NOMO-1 treated with dmso at 0.1 percent for 144 hours (cell line): ENCODE measurements around the gene SLC38A7.
"Not testable (repeated sequence)": the region's sequence is repeated elsewhere in the genome, so short reads cannot be mapped to it uniquely, and the experiment has no call there.

ENCODE experiments used
- DNase-seq: peaks from one replicate; lab custom pipeline; 2025; ENCODE audit not compliant: unreplicated experiment; lab: John Stamatoyannopoulos, UW

Gene SLC38A7, protein sequence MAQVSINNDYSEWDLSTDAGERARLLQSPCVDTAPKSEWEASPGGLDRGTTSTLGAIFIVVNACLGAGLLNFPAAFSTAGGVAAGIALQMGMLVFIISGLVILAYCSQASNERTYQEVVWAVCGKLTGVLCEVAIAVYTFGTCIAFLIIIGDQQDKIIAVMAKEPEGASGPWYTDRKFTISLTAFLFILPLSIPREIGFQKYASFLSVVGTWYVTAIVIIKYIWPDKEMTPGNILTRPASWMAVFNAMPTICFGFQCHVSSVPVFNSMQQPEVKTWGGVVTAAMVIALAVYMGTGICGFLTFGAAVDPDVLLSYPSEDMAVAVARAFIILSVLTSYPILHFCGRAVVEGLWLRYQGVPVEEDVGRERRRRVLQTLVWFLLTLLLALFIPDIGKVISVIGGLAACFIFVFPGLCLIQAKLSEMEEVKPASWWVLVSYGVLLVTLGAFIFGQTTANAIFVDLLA

DNA sequence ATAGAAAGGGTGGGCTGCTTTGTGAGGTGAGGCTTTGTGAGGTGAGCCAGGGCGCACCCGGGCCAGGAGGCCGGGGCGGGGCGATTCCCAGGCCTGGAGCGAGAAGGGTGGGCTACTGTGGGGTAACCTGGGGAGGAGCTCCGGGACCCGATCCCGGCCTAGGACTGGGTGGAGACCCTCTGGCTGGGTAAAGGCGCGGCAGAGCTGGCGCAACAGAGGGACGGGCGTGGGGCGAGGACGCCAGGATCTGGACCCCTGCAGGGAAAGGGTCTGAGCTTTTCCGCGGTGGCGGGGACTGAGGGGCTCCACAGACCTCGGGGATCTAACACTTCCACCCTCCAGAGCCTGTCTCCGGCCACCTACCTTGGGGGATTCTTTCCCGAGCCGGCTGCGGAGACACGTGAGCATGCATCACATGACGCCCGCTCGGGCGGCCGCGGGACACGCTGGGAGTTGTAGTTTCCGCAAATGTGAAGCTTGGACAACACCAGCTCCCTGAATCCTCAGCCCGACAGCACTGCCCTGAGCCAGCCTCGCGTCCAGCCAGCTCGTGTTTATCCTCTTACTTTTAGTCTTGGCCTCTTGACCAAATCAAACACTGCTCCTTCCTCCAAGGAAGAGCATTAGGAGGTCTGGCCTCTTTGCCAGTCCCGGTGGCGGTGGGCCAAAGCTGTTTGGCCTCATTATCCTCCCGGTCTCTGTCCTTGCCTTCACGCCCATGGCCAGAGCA is at the start of gene SLC38A7:
Gene SLC38A7 (minus strand): TSS at position 417 of the 730 bp plus-strand sequence. CDS start 4,644 bp downstream, outside the sequence.
- peak; percentile 31 for DNase-seq

DNA sequence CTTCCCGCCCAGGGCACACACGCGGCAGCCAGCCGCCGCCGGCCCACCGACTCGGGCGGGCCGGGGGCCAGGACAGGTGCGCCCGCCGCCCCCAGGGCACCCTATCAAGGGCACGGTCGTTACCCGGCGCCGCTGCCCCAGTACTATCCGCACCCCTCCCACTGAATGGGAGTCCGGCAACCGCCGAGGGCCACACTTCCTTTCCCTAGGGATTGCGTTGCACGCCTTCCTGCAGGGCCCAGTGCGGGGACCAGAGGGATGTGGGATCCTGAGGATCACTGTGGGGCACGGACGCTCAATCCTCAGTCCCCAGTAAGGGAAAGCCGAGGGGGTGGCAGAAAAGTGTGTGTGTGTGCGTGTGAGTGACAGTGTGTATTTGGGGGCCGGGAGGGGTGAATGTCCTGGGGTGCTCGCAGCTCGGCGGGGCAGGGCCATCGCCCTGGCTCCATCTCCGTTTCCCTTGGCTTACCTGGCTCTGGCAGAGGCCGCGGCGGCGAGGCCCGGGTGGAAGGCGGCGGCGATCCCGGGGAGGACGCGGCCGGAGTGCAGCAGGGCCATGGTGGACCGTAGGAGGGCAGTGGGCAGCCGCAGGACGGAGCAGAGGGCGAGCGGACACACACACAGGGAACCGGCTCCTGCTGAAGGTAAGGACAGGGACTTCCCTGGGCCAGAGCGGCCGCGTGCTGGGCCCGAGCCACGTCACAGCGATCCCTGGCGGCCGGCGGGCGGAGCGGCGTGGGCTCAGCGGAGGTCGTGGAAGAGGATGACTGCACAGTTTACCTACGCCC is 49.3 kb upstream of the SLC38A7 start, which contains the start of gene GOT2:
Gene GOT2 (minus strand): TSS at position 646 of the 788 bp plus-strand sequence. CDS start 88 bp downstream, at position 558.
- DNase-seq, result peak; percentile 85

DNA sequence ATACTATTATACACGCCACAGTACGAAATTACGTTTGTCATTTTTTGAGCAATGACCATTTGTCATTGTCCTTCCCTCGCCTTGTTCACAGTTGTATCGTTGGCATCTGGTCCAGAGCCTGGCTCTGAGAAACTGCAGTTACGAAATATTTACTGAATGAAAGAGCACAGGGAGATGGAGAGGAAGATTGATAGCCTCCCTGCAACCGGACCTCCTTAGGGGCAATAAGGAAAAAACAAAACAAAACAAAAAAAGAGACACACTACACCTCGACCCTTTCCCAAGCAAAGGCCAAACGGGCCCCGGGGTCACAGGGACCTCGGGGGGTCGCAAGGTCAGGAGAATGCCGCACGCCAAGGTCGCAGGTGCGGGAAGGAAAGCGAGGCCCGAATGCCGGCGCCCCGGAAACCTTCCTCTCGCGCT is 48.7 kb upstream of the SLC38A7 start:
- no peak for DNase-seq

DNA sequence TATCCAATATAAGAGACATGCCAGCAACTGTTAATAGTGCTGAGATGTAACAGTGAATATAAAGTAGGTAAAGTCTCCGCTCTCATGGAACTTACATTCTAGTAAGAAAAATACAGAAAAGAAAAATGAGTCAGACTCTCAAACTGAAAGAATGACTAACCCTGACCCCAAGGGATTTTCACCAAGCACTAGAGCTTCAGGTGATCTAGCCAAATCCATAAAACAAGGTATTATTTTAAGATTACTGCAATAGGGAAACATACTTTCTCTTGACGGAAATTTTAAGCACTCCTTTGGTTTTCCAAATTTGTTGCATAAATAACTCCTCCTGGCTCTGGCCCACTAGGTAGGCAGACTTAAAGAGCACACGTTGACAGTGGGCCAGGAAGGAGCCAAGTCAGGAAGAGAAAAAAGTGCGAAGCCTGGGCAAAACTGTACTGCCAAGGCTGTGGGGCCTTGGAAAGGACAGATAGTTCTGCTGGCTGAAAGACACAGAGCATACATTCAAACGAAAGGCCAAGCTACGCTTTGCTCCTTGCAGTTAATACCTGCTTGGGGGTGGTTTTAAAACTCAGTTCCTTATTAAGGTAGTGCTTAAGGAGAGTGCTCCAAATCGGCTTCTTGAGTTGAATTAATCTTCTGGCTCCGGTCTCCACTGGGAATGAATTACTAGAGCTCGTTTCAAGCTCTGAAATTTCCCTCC is 48.1 kb upstream of the SLC38A7 start:
- DNase-seq, result no peak

DNA sequence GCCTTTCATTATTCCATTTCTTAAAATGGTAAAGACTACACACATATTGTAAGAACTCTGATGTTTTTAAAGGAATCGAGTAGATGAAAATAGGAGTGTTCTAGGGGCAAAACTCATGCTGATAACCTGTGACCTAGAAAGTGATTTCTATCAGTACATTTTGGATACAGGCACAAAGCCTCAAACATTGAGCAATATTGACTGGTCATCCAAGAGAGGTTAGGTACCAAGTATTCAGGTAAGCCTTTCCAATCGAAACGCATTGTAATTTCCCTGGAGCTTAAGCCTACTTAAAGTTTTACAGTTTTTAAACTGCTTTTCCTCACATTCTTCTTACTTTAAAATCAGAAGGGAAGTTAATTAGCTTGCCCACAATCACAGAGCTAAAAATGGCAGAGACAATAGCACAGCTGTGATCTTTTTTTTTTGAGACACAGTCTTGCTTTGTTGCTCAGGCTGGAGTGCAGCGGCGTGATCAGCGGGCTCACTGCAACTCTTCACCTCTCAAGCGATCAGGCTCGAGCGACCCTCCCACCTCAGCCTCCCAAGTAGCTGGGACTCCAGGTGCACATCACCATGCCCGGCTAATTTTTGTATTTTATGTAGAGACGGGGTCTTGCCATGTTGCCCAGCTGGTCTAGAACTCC is 46.3 kb upstream of the SLC38A7 start:
- no peak for DNase-seq

DNA sequence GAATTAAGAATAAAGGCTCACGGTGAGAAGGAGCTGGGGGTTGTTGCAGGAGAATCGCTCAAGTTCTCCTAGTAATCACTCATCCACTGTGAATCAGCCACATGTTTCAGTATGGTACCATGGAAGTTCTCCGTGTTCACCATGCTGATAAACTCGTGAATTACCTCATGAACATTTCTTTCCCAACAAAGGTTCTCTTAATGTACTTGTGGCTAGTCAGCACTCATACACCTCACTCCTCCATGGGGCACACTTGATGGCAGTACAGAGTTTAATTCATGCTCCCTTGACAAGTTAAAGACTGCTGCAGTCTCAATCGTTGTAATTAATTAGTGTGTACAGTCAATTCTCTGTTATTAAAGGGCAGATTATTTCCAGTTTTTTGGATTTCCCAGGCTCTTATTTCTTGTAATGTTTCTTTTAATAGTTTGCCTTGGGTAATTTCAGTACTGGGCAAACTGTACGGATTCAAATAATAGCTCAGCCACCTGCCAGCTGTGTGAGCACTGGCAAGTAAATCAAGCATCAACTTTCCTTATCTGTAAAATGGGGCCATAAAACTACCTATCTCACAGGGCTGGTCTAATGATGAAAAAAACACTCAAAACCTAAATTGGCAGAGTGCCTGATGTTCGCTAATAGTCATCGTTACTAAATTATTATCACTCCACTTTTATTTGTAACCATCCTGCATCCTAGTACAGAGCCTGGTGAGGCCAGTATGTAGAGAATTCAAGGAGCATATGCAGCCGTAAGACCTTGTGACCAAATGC is 43.4 kb upstream of the SLC38A7 start:
- DNase-seq, result no peak

DNA sequence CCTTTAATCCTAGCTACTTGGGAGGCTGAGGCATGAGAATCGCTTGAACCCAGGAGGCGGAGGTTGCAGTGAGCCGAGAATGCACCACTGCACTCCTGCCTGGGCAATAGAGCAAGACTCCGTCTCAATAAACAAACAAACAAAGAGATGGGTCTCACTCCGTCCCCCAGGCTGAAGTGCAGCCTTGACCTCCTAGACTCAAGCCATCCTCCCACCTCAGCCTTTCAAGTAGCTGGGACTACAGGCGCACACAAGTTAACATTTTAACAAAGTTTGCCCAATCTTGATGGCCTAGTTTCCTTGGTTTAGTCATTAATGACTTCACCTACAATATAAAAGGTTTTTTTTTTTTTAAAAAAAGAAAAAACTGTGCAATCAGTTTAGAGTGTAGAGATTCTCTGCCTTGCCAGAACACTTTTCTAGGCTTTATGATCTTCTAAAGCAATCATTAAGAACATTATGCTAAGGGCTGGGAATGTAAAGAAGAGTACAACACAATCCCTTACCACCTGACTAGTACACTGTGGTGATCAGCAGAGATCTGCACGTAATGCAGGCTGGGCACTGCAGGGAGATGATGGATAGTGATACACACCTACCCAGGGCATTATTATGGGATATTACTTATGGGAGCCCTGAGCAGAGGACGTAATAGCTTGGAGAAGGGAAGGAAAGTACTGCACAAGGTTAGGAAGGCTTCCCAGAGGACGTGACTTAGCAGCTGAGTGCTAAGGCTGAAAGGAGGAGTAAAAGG is 42.6 kb upstream of the SLC38A7 start:
- no peak for DNase-seq

DNA sequence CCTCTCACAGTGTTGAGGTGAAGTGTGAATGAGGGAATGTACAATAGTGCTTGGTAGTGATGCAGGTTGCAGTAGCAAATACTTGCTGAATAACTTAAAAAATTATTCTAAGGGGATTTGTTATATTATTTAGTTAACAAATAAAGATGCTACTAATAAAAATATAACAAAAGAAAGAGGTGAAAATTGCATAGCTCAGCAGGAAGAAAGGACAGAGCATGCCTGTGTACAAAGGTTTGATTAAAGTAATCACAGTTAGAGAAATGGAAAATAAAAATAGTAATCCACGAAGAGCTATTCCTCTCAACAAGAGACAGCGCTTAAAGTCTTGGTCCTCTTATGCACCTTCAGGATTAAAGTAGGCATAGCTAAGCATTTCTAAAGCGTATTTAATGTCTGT is 38.5 kb upstream of the SLC38A7 start:
- DNase-seq, result no peak

DNA sequence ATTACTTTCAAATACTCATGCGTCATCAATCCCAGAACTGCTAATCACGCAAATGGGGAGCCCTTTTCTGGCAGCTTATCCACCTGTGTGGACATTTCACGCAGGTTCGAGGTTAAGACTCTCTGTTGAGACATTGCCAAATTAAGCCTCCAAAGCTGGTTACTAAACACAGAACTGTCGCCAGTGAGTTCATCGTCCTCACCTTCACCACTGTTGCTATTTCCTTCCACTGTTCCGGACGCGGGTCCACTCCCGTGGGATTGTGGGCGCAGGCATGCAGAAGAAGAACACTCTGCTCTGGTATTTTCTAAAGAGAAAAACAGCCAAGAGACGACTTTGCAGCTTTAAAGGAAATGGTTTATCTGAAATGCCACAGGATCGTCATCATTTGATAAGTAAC is 33.4 kb upstream of the SLC38A7 start:
- no peak for DNase-seq

DNA sequence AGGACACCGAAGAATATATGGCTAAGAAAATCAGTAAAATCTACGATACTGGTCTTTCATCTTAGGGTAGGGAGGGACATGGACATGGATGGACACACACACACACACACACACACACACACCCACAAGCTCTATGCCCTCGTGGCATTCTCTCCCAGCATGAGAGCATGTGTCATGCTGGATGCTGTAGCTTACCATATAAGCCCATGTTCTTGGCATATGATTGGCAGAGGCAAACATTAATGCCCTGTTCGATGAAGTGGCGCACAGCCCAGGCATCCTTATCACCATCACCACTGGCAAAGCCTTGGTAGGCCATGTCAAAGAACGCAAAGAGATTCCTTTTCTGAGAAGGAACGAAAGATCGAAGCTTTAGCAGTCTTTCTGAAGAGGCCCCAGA is 31.9 kb upstream of the SLC38A7 start:
- no peak for DNase-seq

DNA sequence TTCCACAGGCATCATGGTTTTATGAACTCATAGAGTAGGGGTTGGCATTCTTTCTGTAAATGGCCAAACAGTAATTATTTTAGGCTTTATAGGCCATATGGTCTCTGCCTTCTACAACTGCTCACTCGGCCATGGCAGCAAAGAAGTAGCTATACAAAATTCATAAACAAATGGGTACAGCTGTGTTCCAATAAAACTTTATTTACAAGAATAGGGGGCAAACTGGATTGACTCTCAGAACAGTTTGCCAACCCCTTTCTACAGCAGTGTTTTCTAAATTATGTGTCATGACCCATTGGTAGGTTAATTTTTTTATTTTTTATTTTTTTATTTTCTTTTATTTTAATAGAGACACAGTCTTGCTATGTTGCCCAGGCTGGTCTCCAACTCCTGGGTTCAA is 29.2 kb upstream of the SLC38A7 start:
- no peak for DNase-seq

DNA sequence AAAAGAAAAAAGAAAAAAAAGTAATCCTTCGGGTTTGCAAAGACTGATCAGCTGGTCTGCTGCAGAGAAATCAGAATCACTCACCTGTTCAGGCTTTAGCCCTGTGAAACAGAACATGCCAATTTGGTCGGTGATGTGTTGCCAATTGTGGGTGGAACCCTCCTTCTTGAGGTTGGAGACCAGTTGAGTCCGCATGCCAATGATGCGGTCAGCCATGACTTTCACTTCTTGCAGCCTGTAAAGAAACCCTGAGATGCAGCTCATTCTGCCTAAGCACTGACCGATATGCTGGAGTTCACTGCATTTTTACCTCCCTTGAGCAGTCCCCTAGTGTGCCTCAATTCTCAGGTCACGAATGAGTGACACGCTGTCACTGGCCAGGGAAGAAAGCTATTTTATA is 24.8 kb upstream of the SLC38A7 start:
- DNase-seq, result no peak

DNA sequence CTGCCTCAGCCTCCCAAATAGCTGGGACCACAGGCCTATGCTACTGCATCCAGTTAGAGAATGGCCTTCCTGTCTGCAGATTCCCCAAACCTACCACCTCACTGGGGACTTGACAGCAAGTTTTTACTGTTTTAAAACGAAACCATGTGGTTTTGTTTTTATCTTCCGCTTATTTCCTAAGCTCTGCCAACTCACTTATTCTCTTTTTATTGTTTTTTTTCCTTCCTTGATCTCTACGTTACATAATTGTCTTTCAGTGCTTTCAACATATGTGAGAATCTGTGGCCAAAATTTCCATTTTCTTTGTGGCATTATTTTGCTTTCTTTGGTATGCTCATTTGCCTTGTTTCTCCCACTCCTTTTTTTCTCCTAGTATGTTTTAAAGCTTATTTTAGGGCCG is 14.6 kb upstream of the SLC38A7 start:
- DNase-seq, result peak; percentile 72

DNA sequence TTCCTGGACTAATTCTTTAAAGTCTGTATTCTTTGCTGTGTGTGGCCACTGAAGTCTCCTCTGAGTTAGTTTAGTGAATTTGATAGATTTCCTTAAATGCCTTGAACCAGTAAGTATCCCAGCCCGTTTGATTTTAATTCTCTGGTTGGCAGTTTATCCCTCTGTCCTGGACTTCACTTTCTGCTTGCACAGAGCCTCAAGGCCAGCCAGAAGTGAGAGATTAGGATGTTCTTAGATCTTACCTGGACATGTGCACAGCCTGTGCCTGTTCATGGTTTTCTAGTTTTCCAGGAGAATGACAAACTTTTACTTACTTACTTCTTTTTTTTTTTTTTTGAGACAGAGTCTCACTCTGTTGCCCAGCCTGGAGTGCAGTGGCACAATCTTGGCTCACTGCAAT is 10.8 kb upstream of the SLC38A7 start:
- no peak for DNase-seq

DNA sequence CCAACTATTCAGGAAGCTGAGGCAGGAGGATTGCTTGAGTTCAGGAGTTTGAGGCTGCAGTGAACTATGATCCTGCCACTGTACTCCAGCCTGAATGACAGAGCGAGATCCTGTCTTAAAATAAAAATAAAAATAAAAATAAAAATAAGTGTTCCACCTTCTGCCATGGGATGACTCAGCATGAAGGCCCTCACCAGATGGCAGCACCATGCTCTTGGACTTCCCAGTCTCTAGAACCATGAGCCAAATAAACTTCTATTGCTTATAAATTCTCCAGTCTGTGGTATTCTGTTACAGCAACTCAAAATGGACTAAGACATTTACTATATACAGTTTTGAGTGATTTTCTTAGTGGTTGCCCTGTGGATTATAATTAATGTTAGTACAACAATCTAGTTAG is 7.9 kb upstream of the SLC38A7 start:
- no peak for DNase-seq

DNA sequence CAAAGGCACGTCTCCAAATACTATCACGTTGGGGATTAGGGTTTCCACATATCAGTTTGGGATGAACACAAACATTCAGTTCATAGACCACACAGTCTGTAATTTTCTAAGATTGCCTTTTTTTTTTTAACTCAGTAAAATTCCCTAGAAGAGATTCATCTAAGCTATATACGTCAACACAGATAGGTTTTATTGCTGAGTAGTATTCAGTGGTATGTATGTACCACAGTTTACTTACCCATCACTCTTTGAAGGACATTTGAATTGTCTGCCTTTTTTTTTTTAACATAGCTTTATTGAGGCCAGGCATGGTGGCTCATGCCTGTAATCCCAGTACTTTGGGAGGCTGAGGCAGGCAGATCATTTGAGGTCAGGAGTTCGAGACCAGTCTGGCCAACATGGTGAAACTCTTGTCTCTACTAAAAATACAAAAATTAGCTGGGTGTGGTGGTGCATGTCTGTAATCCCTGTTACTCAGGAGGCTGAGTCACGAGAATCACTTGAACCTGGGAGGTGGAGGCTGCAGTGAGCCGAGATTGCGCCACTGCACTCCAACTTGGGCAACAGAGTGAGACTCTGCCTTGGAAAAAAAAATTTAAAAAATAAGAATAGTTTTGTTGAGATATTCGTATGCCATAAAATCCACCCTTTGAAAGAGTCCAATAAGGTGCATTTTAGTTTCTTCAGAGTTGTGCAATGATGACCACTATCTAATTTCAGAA is 2.6 kb upstream of the SLC38A7 start:
- not testable (repeated sequence) for DNase-seq

DNA sequence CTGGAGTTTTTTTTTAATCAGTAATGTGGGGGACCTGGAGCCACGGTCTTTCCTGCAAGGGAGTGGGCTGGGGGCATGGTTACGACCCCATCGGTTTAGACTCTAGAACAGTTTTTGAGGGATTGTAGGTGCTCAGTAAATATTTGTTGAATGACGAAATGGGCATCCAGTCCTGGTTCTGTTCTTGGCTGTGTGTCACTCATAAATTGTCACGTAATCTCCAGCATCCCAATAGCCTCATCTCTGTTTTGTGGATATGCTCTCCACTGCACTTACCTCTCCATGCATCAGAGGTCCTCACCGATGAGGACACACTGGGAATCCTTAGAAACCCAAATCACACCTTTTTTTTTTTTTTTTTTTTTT is 497 bp upstream of the SLC38A7 start:
- DNase-seq, result no peak

DNA sequence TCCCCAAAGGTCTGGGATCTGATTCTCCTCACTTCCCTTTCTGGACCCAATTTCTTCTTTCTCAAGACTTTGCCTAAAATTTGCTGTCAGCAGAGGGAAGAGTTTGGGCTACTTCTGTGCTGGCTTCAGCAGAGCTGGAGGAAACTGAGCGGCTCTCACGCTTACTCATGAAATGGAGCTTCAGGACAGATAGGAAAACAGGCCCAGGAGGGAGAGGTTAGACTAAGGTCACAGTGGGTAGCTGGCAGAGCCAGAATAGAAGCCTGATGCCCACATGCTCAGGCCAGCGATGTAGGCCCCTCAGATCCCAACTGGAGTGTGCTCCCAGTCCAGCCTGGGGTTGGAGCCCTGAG is 593 bp downstream of the SLC38A7 start:
- no peak for DNase-seq
